Natural killer cell (primary cell): Measurements from ENCODE around the gene MAPK8IP1. TPM values are rescaled to one million over a fixed set of nuclear protein-coding genes. Genes with fewer than 3 reads are reported as not detected.

ENCODE experiments used
- ATAC-seq, 3 donors: fragments of 150-1000 bp in 2 of 3; fragments of 200-7000 bp in 1 of 3; cut with Tn5 transposase; 1 replicate in 1 of 3; 2 replicates in 2 of 3; pipeline ENCODE4 v1.10.0; 2021; ENCODE audit warnings: mild to moderate bottlenecking in 2 of 3, moderate library complexity in 2 of 3
- DNase-seq, 2 donors: peaks; one replicate each; pipeline versions ENCODE4 v3.0.0 to v3.0.0-alpha.2; 2013 to 2021; ENCODE audit warnings: mixed read lengths in 1 of 2
- H3K27ac ChIP-seq: one replicate; pipeline ENCODE4 v1.5.1; 2013; ENCODE audit warnings: mild to moderate bottlenecking, low read length
- H3K27me3 ChIP-seq: one replicate; pipeline ENCODE4 v1.6.1; 2013; ENCODE audit warnings: low read length; ENCODE audit not compliant: control insufficient read depth, insufficient read depth
- H3K36me3 ChIP-seq: one replicate; pipeline ENCODE4 v1.6.1; 2013; ENCODE audit warnings: low read length; ENCODE audit not compliant: control insufficient read depth, insufficient read depth
- H3K4me1 ChIP-seq: one replicate; pipeline ENCODE4 v1.6.1; 2013; ENCODE audit warnings: low read length; ENCODE audit not compliant: control insufficient read depth, insufficient read depth
- H3K4me3 ChIP-seq: one replicate; pipeline ENCODE4 v1.5.1; 2013; ENCODE audit warnings: low read length
- H3K9me3 ChIP-seq: one replicate; pipeline ENCODE4 v1.6.1; 2013; ENCODE audit warnings: low read length; ENCODE audit not compliant: control insufficient read depth, insufficient read depth
- H3K27ac Mint-ChIP-seq, 2 donors: one replicate each; pipeline ENCODE4 v1.8.0; 2022; ENCODE audit warnings: mild to moderate bottlenecking in 2 of 2, mixed read lengths in 2 of 2, moderate library complexity in 1 of 2
- H3K27me3 Mint-ChIP-seq, 2 donors: one replicate each; pipeline ENCODE4 v1.8.0; 2022; ENCODE audit warnings: low read depth in 2 of 2, mixed read lengths in 2 of 2
- H3K36me3 Mint-ChIP-seq: one replicate; pipeline ENCODE4 v1.8.0; 2022; ENCODE audit warnings: mixed read lengths
- H3K4me1 Mint-ChIP-seq, 2 donors: one replicate each; pipeline ENCODE4 v1.8.0; 2022; ENCODE audit warnings: mixed read lengths in 2 of 2
- H3K4me3 Mint-ChIP-seq: one replicate; pipeline ENCODE4 v1.8.0; 2022; ENCODE audit warnings: mild to moderate bottlenecking, moderate library complexity, mixed read lengths
- H3K9me3 Mint-ChIP-seq, 2 donors: one replicate each; pipeline ENCODE4 v1.8.0; 2022; ENCODE audit warnings: mixed read lengths in 2 of 2
- WGBS: methylation state at CpG from one replicate; pipeline ENCODE4 v1.1.7; 2013; ENCODE audit warnings: missing lambda C conversion rate; ENCODE audit not compliant: insufficient coverage; 5-methylcytosine and 5-hydroxymethylcytosine counted together
- intact Hi-C: fragments of 100-400 bp; cut with micrococcal nuclease; formaldehyde crosslinking; loops from one replicate; pipeline ENCODE4 v1.14.2; 2022
- total RNA-seq, 4 donors: library from RNA; stranded (reverse); fragments of 120-200 nt in 1 of 4; gene quantifications; one replicate each; pipeline versions ENCODE4 v1.2.3 to v1.2.4, GENCODE V29; 2013 to 2022
- TF ChIP-seq, protein P1 (sequence below): fragments of 200-600 bp; IDR thresholded peaks from one replicate; pipeline ENCODE4 v1.8.0; 2022; ENCODE audit warnings: antibody characterized with exemption

The MAPK8IP1 gene
- total RNA-seq, 3 donors from 2014 or later (not counting 1 experiment from before 2014, with no cell fraction given): 9.7 to 21.5 (median 13.9) TPM

DNA sequence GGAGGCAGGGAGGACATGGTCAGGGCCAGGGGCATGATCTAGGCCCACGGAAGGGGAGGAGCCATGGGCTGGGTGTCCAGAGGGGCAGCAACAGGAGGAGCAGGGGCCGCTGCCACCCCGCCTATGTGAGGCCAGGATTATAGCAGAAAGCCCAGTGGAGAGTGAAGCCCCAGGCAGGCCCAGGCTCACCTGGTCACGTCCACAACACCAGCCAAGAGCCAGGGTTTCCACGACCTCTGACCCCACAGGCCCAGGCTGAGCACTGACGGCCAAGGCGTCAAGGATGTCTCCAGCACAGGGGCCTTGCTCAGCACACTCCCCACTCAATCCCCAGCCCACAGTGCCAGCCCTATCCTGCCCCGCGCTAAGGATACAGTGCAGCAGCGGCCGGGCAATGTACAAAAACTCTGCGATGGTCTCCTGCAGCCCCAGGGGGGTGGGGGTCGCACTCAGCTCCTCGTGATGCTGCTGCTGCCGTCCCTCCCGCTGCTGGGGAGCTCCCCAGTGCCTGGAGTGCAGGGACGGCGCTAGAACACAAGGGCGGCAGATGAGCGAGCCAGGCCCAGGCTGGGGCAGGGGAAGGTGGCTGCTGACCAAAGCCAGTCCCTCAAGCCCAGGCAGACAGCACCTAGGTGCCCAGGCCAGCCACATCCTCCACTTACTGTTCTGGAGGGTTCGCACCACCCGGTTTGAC, 28.6 kb downstream of the MAPK8IP1 start:
- Mint-ChIP-seq H3K9me3 (no peaks in the 10 kb centered on the region), H3K4me3 (peak overlapping the region; percentile 31), H3K4me1 (peaks cover 27 to 35% of the 10 kb centered on the region in 2 donors), H3K27me3 (no peaks in the 10 kb centered on the region), H3K27ac (peak overlapping the region in 1 of 2 donors; percentile 64), H3K36me3 (no peaks in the 10 kb centered on the region)
- DNase-seq: no peak
- WGBS: 91% methylated on average over 22 of the region's 22 CpGs
- peaks cover 58% of the 10 kb centered on the region for H3K36me3 ChIP-seq
- H3K4me3 ChIP-seq: no peak overlapping the region
- peaks cover 27% of the 10 kb centered on the region for H3K4me1 ChIP-seq
- TF ChIP-seq, protein P1, sequence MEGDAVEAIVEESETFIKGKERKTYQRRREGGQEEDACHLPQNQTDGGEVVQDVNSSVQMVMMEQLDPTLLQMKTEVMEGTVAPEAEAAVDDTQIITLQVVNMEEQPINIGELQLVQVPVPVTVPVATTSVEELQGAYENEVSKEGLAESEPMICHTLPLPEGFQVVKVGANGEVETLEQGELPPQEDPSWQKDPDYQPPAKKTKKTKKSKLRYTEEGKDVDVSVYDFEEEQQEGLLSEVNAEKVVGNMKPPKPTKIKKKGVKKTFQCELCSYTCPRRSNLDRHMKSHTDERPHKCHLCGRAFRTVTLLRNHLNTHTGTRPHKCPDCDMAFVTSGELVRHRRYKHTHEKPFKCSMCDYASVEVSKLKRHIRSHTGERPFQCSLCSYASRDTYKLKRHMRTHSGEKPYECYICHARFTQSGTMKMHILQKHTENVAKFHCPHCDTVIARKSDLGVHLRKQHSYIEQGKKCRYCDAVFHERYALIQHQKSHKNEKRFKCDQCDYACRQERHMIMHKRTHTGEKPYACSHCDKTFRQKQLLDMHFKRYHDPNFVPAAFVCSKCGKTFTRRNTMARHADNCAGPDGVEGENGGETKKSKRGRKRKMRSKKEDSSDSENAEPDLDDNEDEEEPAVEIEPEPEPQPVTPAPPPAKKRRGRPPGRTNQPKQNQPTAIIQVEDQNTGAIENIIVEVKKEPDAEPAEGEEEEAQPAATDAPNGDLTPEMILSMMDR: no peak
- H3K27ac ChIP-seq: no peak overlapping the region
- no peaks in the 10 kb centered on the region for H3K27me3 ChIP-seq
- ATAC-seq: no peak
- H3K9me3 ChIP-seq: no peaks in the 10 kb centered on the region
- intact Hi-C loops: loop anchor here (10.0 kb wide), 1 partner anchor 211 kb away; the partner anchor contains the start of gene PHF21A

DNA sequence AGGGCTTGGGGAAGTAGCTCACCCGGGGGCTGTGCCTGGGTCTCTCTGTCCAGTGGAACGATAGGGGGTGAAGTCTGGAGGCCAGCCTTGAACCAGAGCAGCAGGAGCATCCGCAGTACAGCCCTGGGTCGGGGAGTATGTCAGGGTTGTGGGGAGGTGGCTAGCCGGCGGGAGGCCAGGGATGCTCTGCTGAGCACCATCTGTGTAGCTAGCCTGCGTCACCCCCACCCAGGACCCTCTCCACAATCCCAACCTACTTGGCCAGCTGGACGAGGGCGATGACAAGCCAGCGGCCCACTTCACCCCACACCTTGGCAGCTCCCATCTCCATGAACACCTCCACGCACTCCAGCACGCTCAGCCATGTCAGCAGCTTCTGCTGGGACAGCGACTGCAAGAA, 30.0 kb downstream of the MAPK8IP1 start:
- Histone ChIP-seq H3K9me3 (no peaks in the 10 kb centered on the region), H3K27ac (no peak overlapping the region), H3K4me1 (peaks cover 40% of the 10 kb centered on the region), H3K27me3 (no peaks in the 10 kb centered on the region), H3K4me3 (no peak overlapping the region), H3K36me3 (peaks cover 46% of the 10 kb centered on the region)
- intact Hi-C loops: loop anchor here (10.0 kb wide), 1 partner anchor 209 kb away; the partner anchor contains the start of gene PHF21A
- Mint-ChIP-seq H3K27ac (peak overlapping the region; percentile 12 to 96), H3K9me3 (no peaks in the 10 kb centered on the region), H3K27me3 (no peaks in the 10 kb centered on the region), H3K4me1 (peaks cover 30 to 39% of the 10 kb centered on the region in 2 donors), H3K4me3 (no peak overlapping the region), H3K36me3 (no peaks in the 10 kb centered on the region)
- TF ChIP-seq, protein P1: no peak
- ATAC-seq (no peak), DNase-seq (no peak)
- 90% methylated on average over 13 of the region's 13 CpGs for WGBS

DNA sequence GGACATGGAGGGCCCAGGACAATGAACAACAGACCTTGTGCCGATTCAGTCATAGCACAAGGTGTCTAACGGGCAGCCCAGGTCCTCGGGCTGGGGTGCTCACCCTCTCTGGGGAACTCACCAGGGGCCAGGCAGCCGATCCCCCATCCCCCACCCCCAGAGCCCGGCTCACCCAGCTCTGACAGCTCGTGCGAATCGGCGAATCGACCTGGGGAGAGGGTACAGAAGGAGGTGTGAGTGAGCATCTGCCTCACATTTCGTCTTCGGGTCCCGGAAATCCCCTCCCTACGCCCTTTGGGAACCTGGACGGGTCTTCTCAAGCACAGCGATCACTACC, 31.8 kb downstream of the MAPK8IP1 start:
- peaks cover 30 to 43% of the 10 kb centered on the region in 2 donors for H3K4me1 Mint-ChIP-seq
- H3K36me3 Mint-ChIP-seq: no peaks in the 10 kb centered on the region
- 8% methylated on average over 14 of the region's 16 CpGs for WGBS
- peak overlapping the region; percentile 91 for H3K27ac ChIP-seq
- peaks cover 0 to 4% of the 10 kb centered on the region in 2 donors for H3K27me3 Mint-ChIP-seq
- peak overlapping the region; percentile 96 for H3K27ac Mint-ChIP-seq
- intact Hi-C loops: loop anchor here (10.0 kb wide), 1 partner anchor 208 kb away; the partner anchor contains the start of gene PHF21A
- peak overlapping the region; percentile 85 for H3K4me3 ChIP-seq
- H3K36me3 ChIP-seq: peaks cover 34% of the 10 kb centered on the region
- H3K4me1 ChIP-seq: peaks cover 52% of the 10 kb centered on the region
- TF ChIP-seq, protein P1: no peak
- DNase-seq: no peak
- ATAC-seq: peak in 2 of 3 donors; percentile 1 to 11
- H3K9me3 Mint-ChIP-seq: no peaks in the 10 kb centered on the region
- no peaks in the 10 kb centered on the region for H3K9me3 ChIP-seq
- H3K27me3 ChIP-seq: peaks cover 3% of the 10 kb centered on the region
- peak overlapping the region; percentile 97 for H3K4me3 Mint-ChIP-seq
